ENCODE results near the gene MINK1. TPM values are rescaled to one million over a fixed set of nuclear protein-coding genes. Genes with fewer than 3 reads are reported as not detected.

Gene MINK1
- total RNA-seq, 2 experiments from 2014 or later = 50.8 to 51.5 TPM

DNA sequence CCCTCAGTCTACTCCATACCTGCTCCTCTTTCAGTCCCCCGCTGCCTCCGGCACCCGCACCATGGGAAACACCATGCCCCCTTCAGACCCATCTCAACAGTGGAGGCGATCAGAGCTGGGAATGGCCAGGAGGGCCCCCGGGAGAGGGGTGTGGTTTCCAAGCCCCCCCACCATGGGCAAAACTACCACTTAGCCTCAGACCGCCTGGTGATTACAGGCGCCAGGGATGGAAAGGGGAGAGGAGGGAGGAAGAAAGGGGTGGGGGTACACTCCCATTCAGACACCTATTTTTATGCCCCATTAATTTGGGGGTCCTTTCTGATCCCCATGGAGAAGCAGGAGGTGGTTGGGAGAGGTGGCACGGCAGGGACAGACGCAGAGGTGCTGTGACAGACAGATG is 30.9 kb upstream of the MINK1 start, which contains the start of gene C17orf114:
C17orf114 (minus strand) TSS at position 101 of the 400 bp plus-strand sequence.
- TF ChIP-seq, protein P1, sequence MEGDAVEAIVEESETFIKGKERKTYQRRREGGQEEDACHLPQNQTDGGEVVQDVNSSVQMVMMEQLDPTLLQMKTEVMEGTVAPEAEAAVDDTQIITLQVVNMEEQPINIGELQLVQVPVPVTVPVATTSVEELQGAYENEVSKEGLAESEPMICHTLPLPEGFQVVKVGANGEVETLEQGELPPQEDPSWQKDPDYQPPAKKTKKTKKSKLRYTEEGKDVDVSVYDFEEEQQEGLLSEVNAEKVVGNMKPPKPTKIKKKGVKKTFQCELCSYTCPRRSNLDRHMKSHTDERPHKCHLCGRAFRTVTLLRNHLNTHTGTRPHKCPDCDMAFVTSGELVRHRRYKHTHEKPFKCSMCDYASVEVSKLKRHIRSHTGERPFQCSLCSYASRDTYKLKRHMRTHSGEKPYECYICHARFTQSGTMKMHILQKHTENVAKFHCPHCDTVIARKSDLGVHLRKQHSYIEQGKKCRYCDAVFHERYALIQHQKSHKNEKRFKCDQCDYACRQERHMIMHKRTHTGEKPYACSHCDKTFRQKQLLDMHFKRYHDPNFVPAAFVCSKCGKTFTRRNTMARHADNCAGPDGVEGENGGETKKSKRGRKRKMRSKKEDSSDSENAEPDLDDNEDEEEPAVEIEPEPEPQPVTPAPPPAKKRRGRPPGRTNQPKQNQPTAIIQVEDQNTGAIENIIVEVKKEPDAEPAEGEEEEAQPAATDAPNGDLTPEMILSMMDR (IDR thresholded peaks at IDR 0.05) = no peak
- H3K4me3 Mint-ChIP-seq = no peak within 1 kb of the TSS
- no peaks in the 10 kb centered on the region for H3K9me3 Mint-ChIP-seq
- no peaks in the 10 kb centered on the region for H3K27me3 Mint-ChIP-seq
- no peak within 1 kb of the TSS for H3K27ac Mint-ChIP-seq
- ChIA-PET POLR2A (no interaction called here), CTCF (no interaction called here)
- H3K36me3 Mint-ChIP-seq (ENCODE audit: low read depth) = peaks cover 8% of the 10 kb centered on the region
- DNase-seq (no peak), ATAC-seq (no peak)
- intact Hi-C loops (cut with micrococcal nuclease) = no loop called here
- peaks cover 13% of the 10 kb centered on the region for H3K4me1 Mint-ChIP-seq (ENCODE audit: low read depth)

DNA sequence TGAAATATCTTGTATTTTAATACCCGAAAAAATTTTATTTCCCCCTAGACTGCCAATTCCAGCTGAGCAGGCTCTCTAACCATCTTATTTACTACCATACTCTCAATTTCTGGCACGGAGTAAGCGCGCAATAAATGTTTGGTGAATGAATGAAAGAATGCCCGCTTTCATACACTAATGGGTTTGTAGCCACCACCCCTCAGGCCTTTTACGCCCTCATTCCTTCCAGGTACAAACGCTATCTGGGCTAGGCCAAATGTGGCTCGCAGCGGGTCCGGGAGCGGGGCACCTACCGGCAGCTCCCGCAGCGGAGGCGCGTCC is 26.7 kb upstream of the MINK1 start:
- peaks cover 3% of the 10 kb centered on the region for H3K36me3 Mint-ChIP-seq (ENCODE audit: low read depth)
- no peaks in the 10 kb centered on the region for H3K27me3 Mint-ChIP-seq
- ChIA-PET CTCF (interaction anchor here (0.8 to 3.7 kb wide), 3 partner anchors 10 to 239 kb away, joined by 3 to 15 read pairs (median 4); partner anchors contain the start of genes GLTPD2 and PSMB6), POLR2A (interaction anchor here (0.6 to 2.2 kb wide), 5 partner anchors 9 to 555 kb away, joined by 3 to 8 read pairs (median 4); partner anchors contain the start of genes C17orf107, GLTPD2, RNF167 and SLC25A11)
- no peak for ATAC-seq
- peaks cover 14% of the 10 kb centered on the region for H3K4me1 Mint-ChIP-seq (ENCODE audit: low read depth)
- intact Hi-C loops (cut with micrococcal nuclease) = no loop called here
- TF ChIP-seq, protein P1 (IDR thresholded peaks at IDR 0.05) = no peak
- H3K27ac Mint-ChIP-seq = no peak overlapping the region
- H3K4me3 Mint-ChIP-seq = peak overlapping the region; percentile 64
- H3K9me3 Mint-ChIP-seq = no peaks in the 10 kb centered on the region
- peak; percentile 29 for DNase-seq

- H3K27ac Mint-ChIP-seq = no peak within 1 kb of the TSS
- peaks cover 14% of the 10 kb centered on the region for H3K4me1 Mint-ChIP-seq (ENCODE audit: low read depth)
Measured at GRCh38 chr17:4806777-4807604, 26.1 kb upstream of the MINK1 start, which contains the start of gene PLD2. Gene PLD2 (plus strand): TSS chr17:4807152. CDS start chr17:4807773, 621 bp downstream.

DNA sequence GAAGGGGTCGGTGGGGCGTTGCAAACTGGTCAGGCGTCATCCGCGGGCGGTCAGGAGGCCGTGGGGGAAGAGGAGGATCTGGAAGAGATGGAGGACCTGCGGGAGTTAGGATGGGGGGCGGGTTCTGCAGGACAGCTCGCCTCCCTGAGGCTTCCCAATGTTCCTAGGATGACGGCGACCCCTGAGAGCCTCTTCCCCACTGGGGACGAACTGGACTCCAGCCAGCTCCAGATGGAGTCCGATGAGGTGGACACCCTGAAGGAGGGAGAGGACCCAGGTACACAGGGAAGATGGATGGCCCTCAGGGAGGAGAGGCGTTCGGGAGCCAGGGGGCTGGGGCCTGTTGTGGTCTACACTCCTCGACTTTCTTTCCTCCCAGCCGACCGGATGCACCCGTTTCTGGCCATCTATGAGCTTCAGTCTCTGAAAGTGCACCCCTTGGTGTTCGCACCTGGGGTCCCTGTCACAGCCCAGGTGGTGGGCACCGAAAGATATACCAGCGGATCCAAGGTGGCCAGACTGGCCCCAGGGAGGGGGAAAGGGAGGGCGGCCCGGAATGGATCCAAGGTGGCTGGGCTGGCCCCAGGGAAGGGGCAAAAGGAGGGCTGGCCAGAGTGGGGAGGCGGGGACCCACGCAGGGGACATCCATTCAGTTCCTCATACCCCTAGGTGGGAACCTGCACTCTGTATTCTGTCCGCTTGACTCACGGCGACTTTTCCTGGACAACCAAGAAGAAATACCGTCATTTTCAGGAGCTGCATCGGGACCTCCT is 25.3 kb upstream of the MINK1 start:
- Mint-ChIP-seq H3K36me3 (ENCODE audit: low read depth) (peaks cover 3% of the 10 kb centered on the region), H3K9me3 (no peaks in the 10 kb centered on the region), H3K4me1 (ENCODE audit: low read depth) (peaks cover 14% of the 10 kb centered on the region), H3K27me3 (no peaks in the 10 kb centered on the region), H3K4me3 (peak overlapping the region; percentile 69), H3K27ac (no peak overlapping the region)
- TF ChIP-seq, protein P1 (IDR thresholded peaks at IDR 0.05) = no peak
- POLR2A ChIA-PET = interaction anchor here (1.2 to 2.2 kb wide), 4 partner anchors 10 to 132 kb away, joined by 4 to 8 read pairs (median 4); partner anchors contain the start of genes C17orf107, PSMB6, RNF167 and SLC25A11
- no peak for DNase-seq
- no peak for ATAC-seq
- intact Hi-C loops (cut with micrococcal nuclease) = no loop called here
- CTCF ChIA-PET = interaction anchor here (3.7 kb wide), 1 partner anchor 18 kb away, joined by 15 read pairs; the partner anchor contains the start of gene GLTPD2

More at GRCh38 chr17:4806777-4807604, 26.1 kb upstream of the MINK1 start, which contains the start of gene PLD2:
- no peaks in the 10 kb centered on the region for H3K27me3 Mint-ChIP-seq
- peaks cover 3% of the 10 kb centered on the region for H3K36me3 Mint-ChIP-seq (ENCODE audit: low read depth)
- ATAC-seq (peak; percentile 99), DNase-seq (peak; percentile 92)
- ChIA-PET POLR2A (interaction anchor here (0.6 to 2.2 kb wide), 5 partner anchors 9 to 555 kb away, joined by 3 to 8 read pairs (median 4); partner anchors contain the start of genes C17orf107, GLTPD2, RNF167 and SLC25A11), CTCF (interaction anchor here (0.8 to 3.7 kb wide), 3 partner anchors 11 to 240 kb away, joined by 3 to 15 read pairs (median 4); partner anchors contain the start of genes GLTPD2 and PSMB6)
- intact Hi-C loops (cut with micrococcal nuclease) = no loop called here
- TF ChIP-seq, protein P1 (IDR thresholded peaks at IDR 0.05) = no peak
- H3K4me3 Mint-ChIP-seq = peak within 1 kb of the TSS; percentile 69
- no peaks in the 10 kb centered on the region for H3K9me3 Mint-ChIP-seq
